Measurements from ENCODE around the gene FANCE. TPM values are rescaled to one million over a fixed set of nuclear protein-coding genes. Genes with fewer than 3 reads are reported as not detected.

FANCE gene
- polyA plus RNA-seq, 1 experiment, result 11.7 TPM

- Histone ChIP-seq H3K4me3 (ENCODE audit: low read depth, low read length) (no peak overlapping the region), H3K27me3 (ENCODE audit: control insufficient read depth, insufficient read depth, low read length) (no peaks in the 10 kb centered on the region), H3K36me3 (ENCODE audit: control insufficient read depth, insufficient read depth, low read length) (no peaks in the 10 kb centered on the region)
- ChIA-PET CTCF (interaction anchor here (0.6 to 9.5 kb wide), 6 partner anchors 12 to 104 kb away, joined by 3 to 144 read pairs (median 4); partner anchors contain the start of gene PPARD), POLR2A (no interaction called here)
- no peak for DNase-seq (ENCODE audit: low read depth)
- TF ChIP-seq CTCF (IDR thresholded peaks at IDR 0.05; ENCODE audit: insufficient read depth, low read depth, low read length), result no peak
Measured at GRCh38 chr6:35445691-35446090, 6.4 kb upstream of the FANCE start.

DNA sequence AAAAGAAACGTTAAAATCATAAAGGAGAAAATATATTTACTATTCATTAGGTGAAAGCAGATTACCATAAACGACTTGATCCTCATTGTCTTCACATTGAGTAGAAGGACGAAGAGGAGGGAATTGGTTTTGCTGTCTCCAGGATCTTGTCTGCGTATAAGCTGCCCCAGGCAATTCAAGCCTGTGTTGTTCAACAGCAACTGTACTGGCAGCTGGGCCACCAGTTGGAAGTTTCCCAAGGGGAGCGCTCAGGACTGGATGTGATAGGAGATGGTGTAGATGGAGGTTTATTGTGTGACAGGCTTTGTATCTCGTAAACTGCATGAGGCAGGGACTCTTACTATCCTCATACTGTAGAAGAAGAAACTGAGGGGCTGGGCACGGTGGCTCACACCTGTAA, 3.9 kb upstream of the FANCE start:
- ChIA-PET POLR2A (no interaction called here), CTCF (interaction anchor here (1.0 to 9.5 kb wide), 10 partner anchors 11 to 151 kb away, joined by 3 to 144 read pairs (median 21); partner anchors contain the start of genes DEF6 and PPARD)
- no peak for TF ChIP-seq CTCF (IDR thresholded peaks at IDR 0.05; ENCODE audit: insufficient read depth, low read depth, low read length)

GRCh38 chr6:35449287-35449881, 2.8 kb upstream of the FANCE start:
- no peaks in the 10 kb centered on the region for H3K36me3 ChIP-seq (ENCODE audit: control insufficient read depth, insufficient read depth, low read length)
- peak; percentile 64 for TF ChIP-seq CTCF (IDR thresholded peaks at IDR 0.05; ENCODE audit: insufficient read depth, low read depth, low read length)
- H3K4me3 ChIP-seq (ENCODE audit: low read depth, low read length), result no peak overlapping the region
- DNase-seq (ENCODE audit: low read depth), result no peak
- H3K27me3 ChIP-seq (ENCODE audit: control insufficient read depth, insufficient read depth, low read length), result no peaks in the 10 kb centered on the region
- POLR2A ChIA-PET, result no interaction called here
- CTCF ChIA-PET, result interaction anchor here (0.6 to 9.5 kb wide), 32 partner anchors 8 to 530 kb away, joined by 3 to 144 read pairs (median 5); partner anchors contain the start of genes DEF6, PPARD, RPL10A and TEAD3

More for the DNA sequence above, 3.9 kb upstream of the FANCE start:
- no peak overlapping the region for H3K4me3 ChIP-seq (ENCODE audit: low read depth, low read length)
- H3K36me3 ChIP-seq (ENCODE audit: control insufficient read depth, insufficient read depth, low read length), result no peaks in the 10 kb centered on the region
- DNase-seq (ENCODE audit: low read depth), result no peak
- H3K27me3 ChIP-seq (ENCODE audit: control insufficient read depth, insufficient read depth, low read length), result no peaks in the 10 kb centered on the region

DNA sequence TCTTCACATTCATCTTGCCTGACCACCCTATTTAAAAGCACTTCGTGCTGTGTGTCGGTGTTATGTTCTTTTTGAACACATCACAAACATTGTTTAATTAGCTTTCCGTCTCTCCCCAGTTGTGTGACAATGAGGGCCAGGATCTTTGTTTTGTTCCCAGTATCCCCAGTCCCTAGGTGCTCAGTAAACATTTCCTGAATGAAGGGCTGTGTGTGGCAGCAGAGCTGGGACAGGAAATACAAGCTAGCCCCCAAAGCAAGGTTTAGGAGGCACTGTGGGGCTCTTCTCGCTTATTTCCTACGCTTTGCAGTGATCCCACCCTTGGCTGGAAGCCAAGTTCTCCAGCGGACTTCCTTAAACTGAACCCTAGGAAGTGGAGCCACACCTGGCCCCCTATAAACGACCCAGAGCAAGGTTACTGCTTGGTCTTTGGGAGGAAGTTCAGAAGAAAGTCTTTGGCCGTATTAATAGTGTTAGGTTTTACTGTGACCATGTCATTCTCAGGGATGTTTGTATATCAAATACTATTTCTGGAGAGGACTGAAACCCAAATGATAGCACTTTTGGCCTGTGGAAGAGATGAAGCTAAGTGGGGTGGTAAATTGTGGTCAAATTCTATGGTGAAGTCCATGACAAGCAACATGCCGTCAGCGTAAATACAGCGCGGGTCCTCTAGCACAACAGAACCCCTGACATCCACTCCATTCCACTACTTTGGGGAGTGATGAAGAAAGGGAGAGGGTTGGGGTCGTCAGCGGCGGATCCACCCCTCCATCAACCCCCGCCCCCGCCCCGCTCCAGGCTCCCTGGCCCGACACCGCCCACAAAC, 570 bp upstream of the FANCE start:
- H3K4me3 ChIP-seq (ENCODE audit: low read depth, low read length), result peak overlapping the region; percentile 70
- no peaks in the 10 kb centered on the region for H3K27me3 ChIP-seq (ENCODE audit: control insufficient read depth, insufficient read depth, low read length)
- no peak for TF ChIP-seq CTCF (IDR thresholded peaks at IDR 0.05; ENCODE audit: insufficient read depth, low read depth, low read length)
- H3K36me3 ChIP-seq (ENCODE audit: control insufficient read depth, insufficient read depth, low read length), result peaks cover 6% of the 10 kb centered on the region
- CTCF ChIA-PET, result interaction anchor here (0.6 to 9.5 kb wide), 14 partner anchors 8 to 155 kb away, joined by 3 to 144 read pairs (median 4); partner anchors contain the start of genes DEF6, PPARD and RPL10A
- no peak for DNase-seq (ENCODE audit: low read depth)
- POLR2A ChIA-PET, result no interaction called here

DNA sequence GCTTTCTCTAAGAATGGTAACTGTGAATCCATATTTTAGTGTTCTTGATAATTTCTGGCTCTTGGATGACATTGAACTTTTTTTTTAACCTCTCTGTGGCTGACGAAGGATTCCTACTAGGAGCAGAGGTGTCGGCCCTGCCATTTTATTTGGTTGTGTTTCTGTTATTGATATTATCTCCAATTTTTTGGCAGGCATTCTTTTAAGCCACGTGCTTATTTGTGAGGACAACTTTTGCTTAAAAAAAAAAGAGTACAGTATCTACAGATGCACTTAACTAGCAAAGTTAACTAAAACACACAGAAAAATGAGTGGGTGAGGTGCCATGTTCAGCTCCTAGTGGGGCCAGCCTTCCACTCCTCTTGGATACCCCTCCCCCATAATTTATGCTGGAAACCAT, 1.1 kb downstream of the FANCE start:
- ChIA-PET POLR2A (interaction anchor here (0.6 kb wide), 1 partner anchor 18 kb away, joined by 4 read pairs; no protein-coding TSS in a partner anchor), CTCF (interaction anchor here (1.4 to 9.5 kb wide), 3 partner anchors 9 to 110 kb away, joined by 3 to 144 read pairs (median 3); partner anchors contain the start of gene PPARD)
- no peak for DNase-seq (ENCODE audit: low read depth)
- H3K4me3 ChIP-seq (ENCODE audit: low read depth, low read length), result peak overlapping the region; percentile 70
- no peaks in the 10 kb centered on the region for H3K27me3 ChIP-seq (ENCODE audit: control insufficient read depth, insufficient read depth, low read length)
- no peak for TF ChIP-seq CTCF (IDR thresholded peaks at IDR 0.05; ENCODE audit: insufficient read depth, low read depth, low read length)
- H3K36me3 ChIP-seq (ENCODE audit: control insufficient read depth, insufficient read depth, low read length), result peaks cover 14% of the 10 kb centered on the region

Data from BJ (cell line).